GM12878 (cell line): ENCODE data around the gene GATAD2B. TPM values are rescaled to one million over a fixed set of nuclear protein-coding genes. Genes with fewer than 3 reads are reported as not detected.

Experiments
- ATF7 ChIP-seq: fragments of 450-650 bp; IDR thresholded peaks from 2 replicates; pipeline ENCODE4 v1.6.1; 2016; ENCODE audit warnings: low read depth, mild to moderate bottlenecking
- BMI1 ChIP-seq: fragments of 450-650 bp; IDR thresholded peaks from 2 replicates; pipeline ENCODE4 v1.6.1; 2016; ENCODE audit warnings: mild to moderate bottlenecking, moderate library complexity, borderline replicate concordance
- CEBPB ChIP-seq, 2 experiments: fragments of 150-350 bp in 1 of 2; IDR thresholded peaks; 2 replicates each; pipeline ENCODE4 v1.6.1; 2012 to 2014; ENCODE audit warnings: low read depth in 2 of 2, low read length in 2 of 2, borderline replicate concordance in 1 of 2, inconsistent platforms in 1 of 2
- CREB1 ChIP-seq: IDR thresholded peaks from 2 replicates; pipeline ENCODE4 v1.6.1; 2012; ENCODE audit warnings: low read depth, mild to moderate bottlenecking, inconsistent platforms
- EP300 ChIP-seq, 2 experiments: fragments of 150-350 bp in 1 of 2; IDR thresholded peaks; 2 replicates each; pipeline ENCODE4 v1.6.1; 2011 to 2012; ENCODE audit warnings: low read depth in 2 of 2, low read length in 2 of 2, borderline replicate concordance in 1 of 2, improper control_type of control experiment in 1 of 2, inconsistent platforms in 1 of 2; ENCODE audit not compliant: control insufficient read depth in 1 of 2
- HDAC2 ChIP-seq: fragments of 200-600 bp; sonication (generic); IDR thresholded peaks from 2 replicates; pipeline ENCODE4 v1.6.1; 2017
- IRF4 ChIP-seq: IDR thresholded peaks from 2 replicates; pipeline ENCODE4 v1.6.1; 2011; ENCODE audit warnings: low read depth, low read length
- MTA3 ChIP-seq: IDR thresholded peaks from 2 replicates; pipeline ENCODE4 v1.6.1; 2012; ENCODE audit warnings: low read length, inconsistent platforms, borderline replicate concordance
- MYB ChIP-seq: fragments of 150-350 bp; IDR thresholded peaks from 2 replicates; pipeline ENCODE4 v1.6.1; 2014; ENCODE audit warnings: mild to moderate bottlenecking, low read depth, low read length, borderline replicate concordance
- PML ChIP-seq: IDR thresholded peaks from 2 replicates; pipeline ENCODE4 v1.6.1; 2012; ENCODE audit warnings: low read length, inconsistent platforms
- POLR2AphosphoS2 ChIP-seq: IDR thresholded peaks from 2 replicates; pipeline ENCODE4 v1.6.1; 2011; ENCODE audit warnings: low read depth, mild to moderate bottlenecking, low read length, improper control_type of control experiment, moderate library complexity
- RCOR1 ChIP-seq: conservative IDR thresholded peaks from 2 replicates; pipeline ENCODE4 v1.6.1; 2012; ENCODE audit warnings: low read depth, low read length, improper control_type of control experiment
- SMAD5 ChIP-seq: IDR thresholded peaks from 2 replicates; pipeline ENCODE4 v1.6.1; 2016; ENCODE audit warnings: antibody characterized with exemption, low read depth
- polyA plus RNA-seq, 11 experiments: library from polyadenylated mRNA; depleted of rRNA in 4 of 11; unstranded in 6 of 11; stranded (reverse) in 5 of 11; fragments of >200 nt; fragmentation: Nextera tagmentation in 4 of 11; fragmentation: Illumina TruSeq in 1 of 11; extraction: Ambion mirVana in 4 of 11; extraction: Trizol in 1 of 11; gene quantifications; 1 replicate in 1 of 11; 2 replicates in 10 of 11; pipeline versions ENCODE4 v1.2.1 to v1.2.3, GENCODE V29; 2011 to 2016; ENCODE audit warnings: inconsistent platforms in 2 of 11, missing spikeins in 2 of 11, low read depth in 1 of 11
- total RNA-seq, 4 experiments: library from RNA; depleted of rRNA in 3 of 4; stranded (reverse); fragments of >200 nt in 3 of 4; fragmentation: Illumina TruSeq in 1 of 4; extraction: Trizol in 1 of 4; gene quantifications; 2 replicates each; pipeline versions ENCODE4 v1.2.1 to v1.2.3, GENCODE V29; 2013 to 2021
- TF ChIP-seq, protein P1 (sequence below): IDR thresholded peaks from 2 replicates; pipeline ENCODE4 v1.6.1; 2012; ENCODE audit warnings: mild to moderate bottlenecking, low read depth, low read length
- TF ChIP-seq, protein P2 (sequence below): IDR thresholded peaks from 2 replicates; pipeline ENCODE4 v1.6.1; 2012; ENCODE audit warnings: improper control_type of control experiment, low read depth, low read length; ENCODE audit not compliant: insufficient replicate concordance
- TF ChIP-seq, protein P3 (sequence below): IDR thresholded peaks from 2 replicates; pipeline ENCODE4 v1.6.1; 2012; ENCODE audit warnings: low read depth, low read length, improper control_type of control experiment
- TF ChIP-seq, protein P4 (sequence below): IDR thresholded peaks from 2 replicates; pipeline ENCODE4 v1.6.1; 2012; ENCODE audit warnings: low read length, inconsistent platforms

Gene GATAD2B
- total and polyA plus RNA-seq, 10 of the 15 experiments (the other 5 are each of a cell fraction or from before 2014, with no cell fraction given), result 2.4 to 63.1 (median 8.7) TPM

DNA sequence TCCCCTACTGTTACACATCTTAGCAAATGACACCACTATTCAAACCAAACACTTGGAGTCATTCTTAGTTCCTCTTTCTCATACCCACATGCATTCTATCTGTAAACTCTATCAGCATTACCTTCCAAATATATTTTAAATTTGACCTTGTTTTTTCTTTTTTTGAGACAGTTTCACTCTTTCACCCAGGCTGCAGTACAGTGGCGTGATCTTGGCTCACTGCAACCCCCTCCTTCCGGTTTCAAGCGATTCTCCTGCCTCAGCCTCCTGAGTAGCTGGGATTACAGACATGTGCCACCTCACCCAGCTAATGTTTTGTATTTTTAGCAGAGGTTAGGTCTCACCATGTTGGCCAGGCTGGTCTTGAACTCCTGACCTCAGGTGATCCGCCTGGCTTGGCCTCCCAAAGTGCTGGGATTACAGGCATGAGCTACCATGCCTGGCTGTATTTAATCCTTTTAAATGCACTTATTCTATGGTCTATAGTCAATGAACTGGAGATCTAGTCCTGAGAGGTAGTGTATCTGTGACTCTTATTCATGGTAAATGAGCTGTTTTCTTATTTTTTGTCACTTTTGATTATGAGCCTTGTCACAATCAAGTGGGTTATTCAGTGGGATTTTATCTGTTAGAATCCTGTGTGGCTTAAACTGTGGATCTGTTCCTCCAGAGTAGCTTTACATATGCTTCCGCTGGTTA, 73.1 kb downstream of the GATAD2B start (continued):
- TF ChIP-seq, protein P1, sequence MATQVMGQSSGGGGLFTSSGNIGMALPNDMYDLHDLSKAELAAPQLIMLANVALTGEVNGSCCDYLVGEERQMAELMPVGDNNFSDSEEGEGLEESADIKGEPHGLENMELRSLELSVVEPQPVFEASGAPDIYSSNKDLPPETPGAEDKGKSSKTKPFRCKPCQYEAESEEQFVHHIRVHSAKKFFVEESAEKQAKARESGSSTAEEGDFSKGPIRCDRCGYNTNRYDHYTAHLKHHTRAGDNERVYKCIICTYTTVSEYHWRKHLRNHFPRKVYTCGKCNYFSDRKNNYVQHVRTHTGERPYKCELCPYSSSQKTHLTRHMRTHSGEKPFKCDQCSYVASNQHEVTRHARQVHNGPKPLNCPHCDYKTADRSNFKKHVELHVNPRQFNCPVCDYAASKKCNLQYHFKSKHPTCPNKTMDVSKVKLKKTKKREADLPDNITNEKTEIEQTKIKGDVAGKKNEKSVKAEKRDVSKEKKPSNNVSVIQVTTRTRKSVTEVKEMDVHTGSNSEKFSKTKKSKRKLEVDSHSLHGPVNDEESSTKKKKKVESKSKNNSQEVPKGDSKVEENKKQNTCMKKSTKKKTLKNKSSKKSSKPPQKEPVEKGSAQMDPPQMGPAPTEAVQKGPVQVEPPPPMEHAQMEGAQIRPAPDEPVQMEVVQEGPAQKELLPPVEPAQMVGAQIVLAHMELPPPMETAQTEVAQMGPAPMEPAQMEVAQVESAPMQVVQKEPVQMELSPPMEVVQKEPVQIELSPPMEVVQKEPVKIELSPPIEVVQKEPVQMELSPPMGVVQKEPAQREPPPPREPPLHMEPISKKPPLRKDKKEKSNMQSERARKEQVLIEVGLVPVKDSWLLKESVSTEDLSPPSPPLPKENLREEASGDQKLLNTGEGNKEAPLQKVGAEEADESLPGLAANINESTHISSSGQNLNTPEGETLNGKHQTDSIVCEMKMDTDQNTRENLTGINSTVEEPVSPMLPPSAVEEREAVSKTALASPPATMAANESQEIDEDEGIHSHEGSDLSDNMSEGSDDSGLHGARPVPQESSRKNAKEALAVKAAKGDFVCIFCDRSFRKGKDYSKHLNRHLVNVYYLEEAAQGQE, result no peak
- TF ChIP-seq ATF7 (peak; percentile 81), HDAC2 (0 out of 2 replicates have a peak, but pooled peaks have one; percentile 81), MTA3 (peak; percentile 34; the same call in 1 of the 2 replicates), PML (peak; percentile 33; the same call in 1 of the 2 replicates), EP300 (IDR thresholded peaks at IDR 0.05; ENCODE audit: borderline replicate concordance in 1 of 2, control insufficient read depth in 1 of 2, low read depth in 2 of 2, low read length in 2 of 2) (peak in 1 of 2 experiments; percentile 20; a peak in 1 of 4 replicates), BMI1 (peak; percentile 36; the same call in 1 of the 2 replicates), CREB1 (no peak; the same call in 1 of the 2 replicates), RCOR1 (no peak), POLR2AphosphoS2 (no peak), IRF4 (no peak), CEBPB (IDR thresholded peaks at IDR 0.05; ENCODE audit: borderline replicate concordance in 1 of 2, low read depth in 2 of 2, low read length in 2 of 2) (no peak), SMAD5 (no peak), MYB (no peak)
- TF ChIP-seq, protein P2, sequence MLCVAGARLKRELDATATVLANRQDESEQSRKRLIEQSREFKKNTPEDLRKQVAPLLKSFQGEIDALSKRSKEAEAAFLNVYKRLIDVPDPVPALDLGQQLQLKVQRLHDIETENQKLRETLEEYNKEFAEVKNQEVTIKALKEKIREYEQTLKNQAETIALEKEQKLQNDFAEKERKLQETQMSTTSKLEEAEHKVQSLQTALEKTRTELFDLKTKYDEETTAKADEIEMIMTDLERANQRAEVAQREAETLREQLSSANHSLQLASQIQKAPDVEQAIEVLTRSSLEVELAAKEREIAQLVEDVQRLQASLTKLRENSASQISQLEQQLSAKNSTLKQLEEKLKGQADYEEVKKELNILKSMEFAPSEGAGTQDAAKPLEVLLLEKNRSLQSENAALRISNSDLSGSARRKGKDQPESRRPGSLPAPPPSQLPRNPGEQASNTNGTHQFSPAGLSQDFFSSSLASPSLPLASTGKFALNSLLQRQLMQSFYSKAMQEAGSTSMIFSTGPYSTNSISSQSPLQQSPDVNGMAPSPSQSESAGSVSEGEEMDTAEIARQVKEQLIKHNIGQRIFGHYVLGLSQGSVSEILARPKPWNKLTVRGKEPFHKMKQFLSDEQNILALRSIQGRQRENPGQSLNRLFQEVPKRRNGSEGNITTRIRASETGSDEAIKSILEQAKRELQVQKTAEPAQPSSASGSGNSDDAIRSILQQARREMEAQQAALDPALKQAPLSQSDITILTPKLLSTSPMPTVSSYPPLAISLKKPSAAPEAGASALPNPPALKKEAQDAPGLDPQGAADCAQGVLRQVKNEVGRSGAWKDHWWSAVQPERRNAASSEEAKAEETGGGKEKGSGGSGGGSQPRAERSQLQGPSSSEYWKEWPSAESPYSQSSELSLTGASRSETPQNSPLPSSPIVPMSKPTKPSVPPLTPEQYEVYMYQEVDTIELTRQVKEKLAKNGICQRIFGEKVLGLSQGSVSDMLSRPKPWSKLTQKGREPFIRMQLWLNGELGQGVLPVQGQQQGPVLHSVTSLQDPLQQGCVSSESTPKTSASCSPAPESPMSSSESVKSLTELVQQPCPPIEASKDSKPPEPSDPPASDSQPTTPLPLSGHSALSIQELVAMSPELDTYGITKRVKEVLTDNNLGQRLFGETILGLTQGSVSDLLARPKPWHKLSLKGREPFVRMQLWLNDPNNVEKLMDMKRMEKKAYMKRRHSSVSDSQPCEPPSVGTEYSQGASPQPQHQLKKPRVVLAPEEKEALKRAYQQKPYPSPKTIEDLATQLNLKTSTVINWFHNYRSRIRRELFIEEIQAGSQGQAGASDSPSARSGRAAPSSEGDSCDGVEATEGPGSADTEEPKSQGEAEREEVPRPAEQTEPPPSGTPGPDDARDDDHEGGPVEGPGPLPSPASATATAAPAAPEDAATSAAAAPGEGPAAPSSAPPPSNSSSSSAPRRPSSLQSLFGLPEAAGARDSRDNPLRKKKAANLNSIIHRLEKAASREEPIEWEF, result no peak
- TF ChIP-seq, protein P3, sequence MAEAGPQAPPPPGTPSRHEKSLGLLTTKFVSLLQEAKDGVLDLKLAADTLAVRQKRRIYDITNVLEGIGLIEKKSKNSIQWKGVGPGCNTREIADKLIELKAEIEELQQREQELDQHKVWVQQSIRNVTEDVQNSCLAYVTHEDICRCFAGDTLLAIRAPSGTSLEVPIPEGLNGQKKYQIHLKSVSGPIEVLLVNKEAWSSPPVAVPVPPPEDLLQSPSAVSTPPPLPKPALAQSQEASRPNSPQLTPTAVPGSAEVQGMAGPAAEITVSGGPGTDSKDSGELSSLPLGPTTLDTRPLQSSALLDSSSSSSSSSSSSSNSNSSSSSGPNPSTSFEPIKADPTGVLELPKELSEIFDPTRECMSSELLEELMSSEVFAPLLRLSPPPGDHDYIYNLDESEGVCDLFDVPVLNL, result no peak
- TF ChIP-seq, protein P4, sequence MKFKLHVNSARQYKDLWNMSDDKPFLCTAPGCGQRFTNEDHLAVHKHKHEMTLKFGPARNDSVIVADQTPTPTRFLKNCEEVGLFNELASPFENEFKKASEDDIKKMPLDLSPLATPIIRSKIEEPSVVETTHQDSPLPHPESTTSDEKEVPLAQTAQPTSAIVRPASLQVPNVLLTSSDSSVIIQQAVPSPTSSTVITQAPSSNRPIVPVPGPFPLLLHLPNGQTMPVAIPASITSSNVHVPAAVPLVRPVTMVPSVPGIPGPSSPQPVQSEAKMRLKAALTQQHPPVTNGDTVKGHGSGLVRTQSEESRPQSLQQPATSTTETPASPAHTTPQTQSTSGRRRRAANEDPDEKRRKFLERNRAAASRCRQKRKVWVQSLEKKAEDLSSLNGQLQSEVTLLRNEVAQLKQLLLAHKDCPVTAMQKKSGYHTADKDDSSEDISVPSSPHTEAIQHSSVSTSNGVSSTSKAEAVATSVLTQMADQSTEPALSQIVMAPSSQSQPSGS, result peak; percentile 70
